Lower leg skin (tissue), 3 donors: ENCODE results near the gene AMFR.

ENCODE experiments used
- POLR2A ChIP-seq, 2 donors: fragments of 450-650 bp; IDR thresholded peaks; one replicate each; pipeline ENCODE4 v1.6.1; 2016 to 2017; ENCODE audit warnings: antibody characterized with exemption in 2 of 2, mild to moderate bottlenecking in 1 of 2, moderate library complexity in 1 of 2
- TF ChIP-seq, protein P1 (sequence below), 3 donors: fragments of 450-650 bp; IDR thresholded peaks; one replicate each; pipeline ENCODE4 v1.5.1; 2016; ENCODE audit warnings: antibody characterized with exemption in 3 of 3, mild to moderate bottlenecking in 3 of 3, moderate library complexity in 2 of 3

DNA sequence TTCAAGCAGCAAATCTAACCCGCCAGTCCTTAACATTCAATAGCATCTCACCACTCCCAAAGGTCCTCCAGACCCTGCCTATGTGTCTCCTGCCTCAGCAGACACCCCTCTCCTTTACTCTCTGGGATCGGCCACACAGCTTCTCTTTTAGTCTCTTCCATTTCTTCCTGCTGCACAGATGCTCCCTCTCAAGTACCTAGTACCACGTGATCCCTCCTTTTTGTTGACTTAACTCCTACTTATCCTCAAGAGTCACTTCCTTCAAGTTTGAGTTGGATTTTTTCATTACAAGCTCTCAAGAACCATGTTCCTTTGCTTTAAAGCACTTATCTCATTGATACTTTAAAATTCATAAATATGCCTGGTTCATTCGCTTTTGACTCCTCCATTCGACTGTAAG is 24.9 kb downstream of the AMFR start:
- no peak for TF ChIP-seq POLR2A (IDR thresholded peaks at IDR 0.05)
- TF ChIP-seq, protein P1, sequence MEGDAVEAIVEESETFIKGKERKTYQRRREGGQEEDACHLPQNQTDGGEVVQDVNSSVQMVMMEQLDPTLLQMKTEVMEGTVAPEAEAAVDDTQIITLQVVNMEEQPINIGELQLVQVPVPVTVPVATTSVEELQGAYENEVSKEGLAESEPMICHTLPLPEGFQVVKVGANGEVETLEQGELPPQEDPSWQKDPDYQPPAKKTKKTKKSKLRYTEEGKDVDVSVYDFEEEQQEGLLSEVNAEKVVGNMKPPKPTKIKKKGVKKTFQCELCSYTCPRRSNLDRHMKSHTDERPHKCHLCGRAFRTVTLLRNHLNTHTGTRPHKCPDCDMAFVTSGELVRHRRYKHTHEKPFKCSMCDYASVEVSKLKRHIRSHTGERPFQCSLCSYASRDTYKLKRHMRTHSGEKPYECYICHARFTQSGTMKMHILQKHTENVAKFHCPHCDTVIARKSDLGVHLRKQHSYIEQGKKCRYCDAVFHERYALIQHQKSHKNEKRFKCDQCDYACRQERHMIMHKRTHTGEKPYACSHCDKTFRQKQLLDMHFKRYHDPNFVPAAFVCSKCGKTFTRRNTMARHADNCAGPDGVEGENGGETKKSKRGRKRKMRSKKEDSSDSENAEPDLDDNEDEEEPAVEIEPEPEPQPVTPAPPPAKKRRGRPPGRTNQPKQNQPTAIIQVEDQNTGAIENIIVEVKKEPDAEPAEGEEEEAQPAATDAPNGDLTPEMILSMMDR (IDR thresholded peaks at IDR 0.05), result no peak
